Lower lobe of right lung (tissue), 2 donors: ENCODE results near the gene DHPS. TPM values are rescaled to one million over a fixed set of nuclear protein-coding genes. Genes with fewer than 3 reads are reported as not detected.
"Not testable (repeated sequence)": the region's sequence is repeated elsewhere in the genome, so short reads cannot be mapped to it uniquely, and the experiment has no call there.

Experiments
- ATAC-seq, 2 donors: fragments of 200-7000 bp; cut with Tn5 transposase; one replicate each; pipeline ENCODE4 v1.9.1; 2020 to 2022; ENCODE audit warnings: mild to moderate bottlenecking in 2 of 2, moderate library complexity in 2 of 2
- DNase-seq: peaks from one replicate; pipeline ENCODE4 v3.0.0-alpha.2; 2020
- H3K27ac ChIP-seq: fragments of 200-600 bp; one replicate; pipeline ENCODE4 v1.8.0; 2022
- H3K27me3 ChIP-seq: fragments of 200-600 bp; one replicate; pipeline ENCODE4 v1.8.0; 2022; ENCODE audit warnings: low read depth
- H3K36me3 ChIP-seq: fragments of 200-600 bp; one replicate; pipeline ENCODE4 v1.8.0; 2022; ENCODE audit warnings: mild to moderate bottlenecking
- H3K4me1 ChIP-seq: fragments of 200-600 bp; one replicate; pipeline ENCODE4 v1.8.0; 2022
- H3K4me3 ChIP-seq: fragments of 200-600 bp; one replicate; pipeline ENCODE4 v1.8.0; 2022; ENCODE audit warnings: mild to moderate bottlenecking
- H3K9me3 ChIP-seq: fragments of 200-600 bp; one replicate; pipeline ENCODE4 v1.8.0; 2022
- CTCF ChIP-seq: fragments of 200-600 bp; IDR thresholded peaks from one replicate; pipeline ENCODE4 v1.8.0; 2022; ENCODE audit warnings: antibody characterized with exemption, mild to moderate bottlenecking
- intact Hi-C: fragments of 100-400 bp; cut with DNase I; formaldehyde crosslinking; loops from one replicate; pipeline ENCODE4 v1.11.0; 2022
- long read RNA-seq: library from polyadenylated mRNA; unstranded; transcript quantifications from one replicate; pipeline ENCODE4 v2.0.0, GENCODE V29; 2021
- total RNA-seq: library from RNA; stranded (reverse); fragmentation: NEBNext Ultra II Directional; extraction: Animal tissue kit (Norgen Biotek cat#: 25700); gene quantifications from one replicate; pipeline ENCODE4 v1.2.1, GENCODE V29; 2021
- donor health status: DM: no; HTN: yes; CAD: no; lungs with severe emphysema.

Gene DHPS
- total RNA-seq, result 77.0 TPM
- long read RNA-seq, transcript DHPS-201 (9 exons, 1,363 nt), result major isoform, 48 of 68 reads
- long read RNA-seq, partial matches to known transcripts, result 4 of 68 reads
- long read RNA-seq, other reads (novel, unspliced or antisense), result 10 of 68 reads

- intact Hi-C loops, result no loop called here
- peak within 1 kb of the TSS; percentile 87 for H3K4me3 ChIP-seq
- H3K4me1 ChIP-seq, result peaks cover 16% of the 10 kb centered on the region
- peak within 1 kb of the TSS; percentile 98 for H3K27ac ChIP-seq
- H3K9me3 ChIP-seq, result no peaks in the 10 kb centered on the region
- no peaks in the 10 kb centered on the region for H3K27me3 ChIP-seq
- no peak for TF ChIP-seq CTCF
- peak; percentile 95 for DNase-seq
- ATAC-seq, result peak; percentile 94 to 96
- H3K36me3 ChIP-seq, result peaks cover 38% of the 10 kb centered on the region
These were observed at the start of gene DHPS for GRCh38 chr19:12681074-12681987. Gene DHPS (minus strand): TSS chr19:12681880. CDS start chr19:12681766, 114 bp downstream.

GRCh38 chr19:12731337-12731736 lies 49.7 kb upstream of the DHPS start:
- ATAC-seq, result no peak
- Histone ChIP-seq H3K9me3 (no peaks in the 10 kb centered on the region), H3K27ac (no peak overlapping the region), H3K36me3 (peaks cover 50% of the 10 kb centered on the region), H3K4me1 (peaks cover 31% of the 10 kb centered on the region), H3K27me3 (no peaks in the 10 kb centered on the region), H3K4me3 (no peak overlapping the region)
- DNase-seq, result no peak
- TF ChIP-seq CTCF, result no peak
- intact Hi-C loops, result no loop called here

- H3K27ac ChIP-seq, result no peak overlapping the region
These were observed 48.4 kb upstream of the DHPS start for GRCh38 chr19:12730064-12730463.

GRCh38 chr19:12727745-12728433 lies 46.2 kb upstream of the DHPS start:
- Histone ChIP-seq H3K4me3 (no peak overlapping the region), H3K36me3 (peaks cover 50% of the 10 kb centered on the region), H3K9me3 (no peaks in the 10 kb centered on the region), H3K4me1 (peaks cover 31% of the 10 kb centered on the region), H3K27me3 (no peaks in the 10 kb centered on the region), H3K27ac (no peak overlapping the region)
- no peak for TF ChIP-seq CTCF
- DNase-seq (no peak), ATAC-seq (no peak)
- intact Hi-C loops, result no loop called here

More at GRCh38 chr19:12730064-12730463, 48.4 kb upstream of the DHPS start:
- DNase-seq (no peak), ATAC-seq (no peak)
- Histone ChIP-seq H3K4me1 (peaks cover 26% of the 10 kb centered on the region), H3K36me3 (peaks cover 50% of the 10 kb centered on the region), H3K4me3 (no peak overlapping the region), H3K27me3 (no peaks in the 10 kb centered on the region), H3K9me3 (no peaks in the 10 kb centered on the region)
- intact Hi-C loops, result no loop called here
- no peak for TF ChIP-seq CTCF

- ATAC-seq, result no peak
- intact Hi-C loops, result no loop called here
- H3K27ac ChIP-seq, result no peak overlapping the region
- H3K9me3 ChIP-seq, result no peaks in the 10 kb centered on the region
- H3K4me3 ChIP-seq, result no peak overlapping the region
- peaks cover 23% of the 10 kb centered on the region for H3K4me1 ChIP-seq
- H3K36me3 ChIP-seq, result peaks cover 43% of the 10 kb centered on the region
- no peak for DNase-seq
- no peaks in the 10 kb centered on the region for H3K27me3 ChIP-seq
- TF ChIP-seq CTCF, result no peak
These were observed 45.3 kb upstream of the DHPS start for GRCh38 chr19:12726988-12727316.

- intact Hi-C loops, H3K27me3 ChIP-seq, H3K9me3 ChIP-seq, H3K4me3 ChIP-seq, DNase-seq, ATAC-seq, H3K27ac ChIP-seq: not testable (repeated sequence)
- Histone ChIP-seq H3K36me3 (peaks cover 31% of the 10 kb centered on the region), H3K4me1 (peaks cover 24% of the 10 kb centered on the region)
These were observed 43.9 kb upstream of the DHPS start for GRCh38 chr19:12725612-12726011.
